Stimulated activated CD4-positive, alpha-beta T cell treated with anti-CD3 and anti-CD28 coated beads, Interleukin-1b, Interleukin-23, amount 100 ng/mL, for 48 hours (primary cell): ENCODE data around the gene RHEX.
"Not testable (repeated sequence)": the region's sequence is repeated elsewhere in the genome, so short reads cannot be mapped to it uniquely, and the experiment has no call there.

ENCODE experiments used
- DNase-seq: peaks from one replicate; pipeline ENCODE4 v3.0.0-alpha.2; 2020

The RHEX gene

GRCh38 chr1:206030714-206031113 is 22.3 kb upstream of the RHEX start:
- peak; percentile 63 for DNase-seq

DNA sequence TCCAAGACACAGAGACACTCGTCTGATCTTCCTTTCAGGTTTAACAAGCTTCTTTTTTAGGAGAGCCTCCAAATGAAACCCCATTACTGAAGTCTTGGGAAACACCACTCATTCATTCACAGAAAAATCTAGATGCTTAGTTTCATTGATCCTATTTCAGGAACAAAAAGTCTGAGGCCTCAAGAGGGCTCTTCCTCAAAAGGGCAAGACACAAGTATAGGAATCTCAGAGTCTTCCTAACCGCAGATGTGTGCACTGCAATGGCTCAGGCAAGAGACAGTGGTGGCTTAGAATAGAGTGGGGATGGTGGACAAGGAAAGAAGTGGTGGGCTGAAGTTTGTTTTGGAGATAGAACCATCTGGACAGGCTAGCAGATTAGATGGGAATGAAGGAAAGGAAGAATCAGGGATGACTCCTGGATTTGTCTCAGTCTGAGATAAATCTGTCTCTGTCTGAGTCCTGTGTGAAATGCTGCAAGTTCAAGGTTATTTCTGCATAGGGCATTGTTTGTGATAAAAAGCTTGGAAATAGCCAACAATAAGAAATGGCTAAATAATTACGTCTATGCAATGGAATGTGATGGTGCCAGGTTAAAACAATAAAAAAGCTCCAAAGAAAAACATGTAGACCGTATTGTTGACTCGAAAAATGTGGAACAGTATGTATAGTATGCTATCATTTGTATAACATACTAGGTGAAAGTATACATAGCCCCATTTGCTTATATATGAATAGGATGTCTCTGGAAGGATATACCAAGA is 20.4 kb upstream of the RHEX start:
- no peak for DNase-seq

GRCh38 chr1:206035027-206035426 is 17.9 kb upstream of the RHEX start:
- DNase-seq: no peak

GRCh38 chr1:206036663-206037455 is 16.1 kb upstream of the RHEX start:
- DNase-seq: no peak

GRCh38 chr1:206037581-206037980 is 15.4 kb upstream of the RHEX start:
- no peak for DNase-seq

DNA sequence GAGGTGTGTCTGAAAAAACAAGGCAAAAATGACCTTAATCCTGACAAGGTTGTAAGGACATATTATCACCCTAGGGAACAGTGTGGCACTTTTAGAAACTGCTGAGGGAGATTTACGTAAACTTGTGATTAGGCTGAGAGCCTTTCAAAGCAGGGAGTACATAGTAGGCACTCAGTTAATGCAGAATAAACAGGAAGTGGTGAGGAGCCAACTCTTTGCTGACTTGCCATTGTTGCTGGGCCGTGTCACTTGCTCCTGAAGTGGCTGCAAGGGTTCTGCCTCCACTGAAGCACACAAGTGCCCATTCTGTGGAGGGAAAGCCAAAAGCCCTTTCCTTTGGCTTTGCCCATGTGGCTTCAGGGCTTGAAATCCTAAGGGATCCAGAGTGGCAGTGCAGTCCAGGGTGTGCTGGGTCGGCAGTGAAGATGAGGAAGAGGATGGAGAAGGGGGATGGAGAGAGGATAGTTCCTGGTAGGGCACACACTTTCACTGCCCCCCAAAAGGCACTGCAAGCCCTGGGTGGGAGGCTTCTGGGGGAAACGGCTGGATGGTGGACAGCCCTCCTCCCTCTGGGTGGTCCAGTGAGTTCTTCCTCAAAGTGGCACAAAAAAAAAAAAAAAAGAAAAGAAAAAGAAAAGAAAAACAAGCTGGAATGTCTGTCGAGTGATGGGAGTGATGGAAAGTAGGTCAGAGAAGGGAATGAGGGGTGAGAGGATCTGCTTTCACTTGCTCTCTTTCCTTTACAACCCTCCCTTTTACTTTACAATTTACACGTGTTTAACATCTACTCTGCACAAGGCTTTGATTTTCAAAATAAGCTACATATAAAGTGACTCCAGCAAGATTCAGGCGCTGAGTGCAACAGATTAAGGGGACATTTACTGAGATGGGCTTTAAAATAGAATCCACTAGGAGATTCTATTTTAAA is 13.7 kb upstream of the RHEX start:
- DNase-seq: no peak

- no peak for DNase-seq
Measured at GRCh38 chr1:206040328-206040727, 12.6 kb upstream of the RHEX start.

DNA sequence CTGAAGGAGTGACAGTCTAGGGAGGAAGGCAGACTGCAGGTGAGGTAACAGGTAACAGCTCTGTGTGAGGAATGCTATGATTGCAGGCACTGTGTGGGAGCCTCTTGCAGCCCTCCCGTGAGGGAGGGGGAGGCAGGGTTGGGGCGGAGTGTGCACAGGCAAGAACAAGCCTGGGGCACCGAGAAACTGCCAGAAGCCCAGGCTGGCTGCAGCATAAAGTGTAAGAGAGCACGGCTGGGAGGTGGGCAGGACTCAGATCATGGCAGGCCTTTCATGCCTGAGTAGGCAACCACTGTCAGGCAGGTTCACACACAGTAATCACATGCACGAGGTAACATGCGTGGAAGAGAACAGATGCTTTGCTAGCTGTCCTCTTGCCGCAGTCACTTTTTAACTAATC is 11.3 kb upstream of the RHEX start:
- no peak for DNase-seq

DNA sequence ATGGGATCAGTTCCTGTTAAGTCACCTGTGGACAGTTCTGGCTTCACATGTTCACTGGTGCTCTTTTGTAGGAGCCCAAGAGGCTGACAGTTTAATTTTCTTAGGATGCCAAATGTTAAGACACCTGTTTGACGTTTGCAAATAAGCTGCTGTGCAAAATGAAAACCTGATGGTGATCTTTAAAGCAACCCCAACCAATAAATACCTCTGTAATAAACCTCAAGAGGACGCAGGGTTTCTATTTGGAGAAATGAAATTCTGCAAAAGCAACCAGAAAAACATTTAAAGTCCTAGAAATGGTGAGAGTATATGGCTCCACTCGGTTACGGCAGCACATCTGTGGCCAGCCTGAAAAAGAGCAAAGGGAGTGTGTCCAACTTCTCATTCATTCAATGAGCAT is 5.7 kb upstream of the RHEX start:
- DNase-seq: no peak

GRCh38 chr1:206048582-206048981 is 4.4 kb upstream of the RHEX start:
- no peak for DNase-seq

DNA sequence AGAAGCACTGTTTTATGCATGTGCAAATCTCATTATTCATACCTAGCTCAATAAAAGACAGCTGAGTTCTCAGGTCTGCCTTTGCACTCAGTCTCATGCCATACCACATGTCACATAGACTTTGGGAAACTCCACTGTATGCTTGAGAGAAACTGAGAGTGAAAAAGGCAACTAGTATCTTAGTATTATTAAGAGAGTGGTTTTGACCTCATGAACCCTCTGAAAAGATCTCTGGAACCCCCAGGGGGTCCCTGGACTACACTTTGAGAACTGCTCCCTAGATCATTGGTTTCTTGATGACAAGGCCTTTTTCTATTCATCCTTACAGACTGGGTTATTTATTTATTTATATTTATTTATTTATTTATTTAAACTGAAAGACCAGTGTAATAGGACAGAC is 3.7 kb upstream of the RHEX start:
- no peak for DNase-seq

DNA sequence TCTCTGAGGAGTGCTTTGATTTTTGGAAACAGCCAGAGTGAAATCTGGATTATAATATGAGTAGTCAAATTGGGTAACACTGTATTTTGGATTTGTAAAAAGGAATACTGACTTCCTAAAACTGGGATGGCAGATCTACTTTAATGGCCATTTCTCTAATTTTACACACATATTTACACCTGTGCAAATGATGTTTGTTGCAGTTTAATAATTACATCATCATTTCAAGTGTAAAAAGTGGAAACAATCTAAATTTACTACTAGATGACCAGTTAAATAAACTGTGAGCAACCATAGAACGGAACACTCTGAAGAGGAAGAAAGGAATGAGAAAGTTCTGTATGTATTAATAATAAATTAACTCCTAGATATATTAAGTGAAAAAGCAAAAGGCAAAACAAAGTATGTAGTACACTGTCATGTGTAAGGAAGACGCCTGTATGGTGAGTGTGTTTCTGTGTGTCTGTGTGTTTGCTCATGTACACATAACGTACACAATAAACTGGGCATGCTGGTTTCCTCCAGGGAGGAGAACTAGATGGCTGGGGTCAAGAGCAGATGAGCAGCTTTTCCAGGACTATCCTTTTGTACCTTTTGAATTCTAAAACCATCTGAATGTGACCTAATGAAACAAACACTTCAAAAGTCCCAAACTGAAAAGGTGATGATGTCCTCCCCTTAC is 2.9 kb upstream of the RHEX start:
- no peak for DNase-seq

GRCh38 chr1:206050655-206051235 is 2.2 kb upstream of the RHEX start:
- DNase-seq: peak; percentile 55

- DNase-seq: not testable (repeated sequence)
Measured at GRCh38 chr1:206052231-206052865, 625 bp upstream of the RHEX start.

DNA sequence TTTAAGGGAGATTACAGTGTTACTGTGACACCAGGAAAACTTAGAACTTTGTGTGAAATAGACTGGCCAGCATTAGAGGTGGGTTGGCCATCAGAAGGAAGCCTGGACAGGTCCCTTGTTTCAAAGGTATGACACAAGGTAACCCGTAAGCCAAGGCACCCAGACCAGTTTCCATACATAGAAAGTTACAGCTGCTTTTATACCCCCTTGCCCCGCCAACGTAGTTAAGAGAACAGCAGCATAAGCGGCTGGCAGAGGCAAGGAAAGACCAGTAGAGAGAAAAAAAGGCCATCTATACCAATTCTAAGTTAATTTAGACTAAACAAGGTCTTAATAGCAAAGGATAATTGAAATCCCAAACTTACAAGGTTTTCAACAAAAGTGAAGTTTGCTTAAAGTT is 643 bp downstream of the RHEX start:
- not testable (repeated sequence) for DNase-seq

DNA sequence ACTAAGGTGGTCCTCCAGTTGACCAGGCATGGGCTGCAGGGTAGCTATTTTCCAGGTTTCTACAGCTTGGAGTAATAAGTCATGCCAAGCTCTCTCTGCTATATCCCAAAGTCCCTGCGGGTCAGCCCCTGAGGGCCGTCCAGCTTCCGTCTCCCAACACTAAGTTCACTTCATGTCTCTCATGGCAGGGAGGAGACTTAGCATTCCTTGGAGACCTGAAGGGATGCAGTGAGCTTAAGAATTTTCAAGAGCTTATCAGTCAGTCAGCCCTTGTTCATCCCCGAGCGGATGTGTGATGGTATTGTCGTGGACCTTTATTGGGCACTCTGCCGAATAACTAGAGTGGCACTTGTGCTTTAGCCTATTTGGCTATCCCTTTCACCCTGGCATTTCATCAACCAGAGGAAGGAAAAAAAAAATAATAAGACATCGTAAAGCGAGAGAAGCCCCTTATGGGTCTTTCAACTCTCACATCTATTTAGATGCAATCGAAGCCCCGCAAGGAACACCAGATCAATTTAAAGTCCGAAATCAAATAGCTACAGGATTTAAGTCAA is 2.2 kb downstream of the RHEX start:
- DNase-seq: not testable (repeated sequence)

DNA sequence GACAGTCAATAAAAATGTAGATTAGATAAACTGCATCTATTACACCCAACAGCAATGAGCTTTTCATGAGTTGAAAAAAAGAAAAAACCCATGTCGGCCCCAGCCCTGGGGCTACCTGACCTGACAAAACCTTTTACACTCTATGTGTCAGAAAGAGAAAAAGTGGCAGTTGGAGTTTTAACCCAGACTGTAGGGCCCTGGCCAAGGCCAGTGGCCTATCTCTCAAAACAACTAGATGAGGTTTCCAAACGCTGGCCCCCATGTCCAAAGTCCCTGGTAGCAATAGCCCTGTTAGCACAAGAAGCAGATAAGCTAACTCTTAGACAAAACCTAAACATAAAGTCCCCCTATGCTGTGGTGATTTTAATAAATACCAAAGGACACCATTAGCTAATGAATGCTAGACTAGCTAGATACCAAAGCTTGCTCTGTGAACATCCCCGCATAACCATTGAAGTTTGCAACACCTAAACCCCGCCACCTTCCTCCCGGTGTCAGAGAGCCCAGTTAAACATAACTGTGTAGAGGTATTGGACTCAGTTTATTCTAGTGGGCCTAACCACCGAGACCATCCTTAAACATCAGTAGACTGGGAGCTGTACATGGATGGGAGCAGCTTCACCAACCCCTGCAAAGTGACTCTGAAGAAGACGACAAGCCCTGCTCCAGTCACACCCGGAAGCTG is 2.8 kb downstream of the RHEX start:
- DNase-seq: not testable (repeated sequence)

DNA sequence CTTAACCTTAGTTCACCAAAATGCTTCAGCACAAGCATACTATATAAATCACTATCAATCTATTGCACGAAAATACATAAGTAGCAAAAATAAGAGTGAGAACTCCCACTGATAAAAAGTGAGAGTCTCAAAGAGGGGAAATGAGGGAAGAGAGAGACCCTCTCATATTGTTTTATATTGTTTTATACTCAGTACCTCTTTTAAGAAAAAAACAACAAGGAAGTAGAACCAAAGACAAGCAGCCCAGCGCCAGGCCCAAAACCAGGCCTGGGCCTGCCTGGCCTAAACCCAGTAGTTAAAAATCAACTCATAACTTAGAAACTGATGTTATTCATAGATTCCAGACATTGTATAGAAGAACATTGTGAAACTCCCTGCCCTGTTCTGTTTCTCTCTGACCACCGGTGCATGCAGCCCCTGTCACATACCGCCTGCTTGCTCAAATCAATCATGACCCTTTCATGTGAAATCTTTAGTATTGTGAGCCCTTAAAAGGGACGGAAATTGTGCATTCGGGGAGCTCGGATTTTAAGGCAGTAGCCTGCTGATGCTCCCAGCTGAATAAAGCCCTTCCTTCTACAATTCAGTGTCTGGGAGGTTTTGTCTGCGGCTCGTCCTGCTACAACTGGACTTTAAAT is 5.4 kb downstream of the RHEX start:
- not testable (repeated sequence) for DNase-seq

DNA sequence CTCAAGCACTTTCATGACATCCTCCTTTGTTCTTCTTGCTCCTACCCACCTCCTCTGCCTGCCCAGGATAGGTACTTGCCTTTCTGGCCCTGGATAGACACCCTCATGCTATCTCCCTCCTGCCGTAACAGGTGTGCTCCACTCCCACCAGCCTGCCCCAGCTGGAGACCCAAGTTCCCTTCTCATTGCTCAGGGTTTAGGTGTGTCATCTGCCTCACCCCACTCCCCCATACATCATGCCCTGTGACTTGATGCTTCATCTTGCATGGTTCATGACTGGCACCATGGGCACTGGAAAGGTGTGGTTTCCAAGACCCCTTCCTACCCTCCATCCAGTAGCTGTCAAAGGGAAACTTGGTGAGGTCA is 5.9 kb downstream of the RHEX start:
- no peak for DNase-seq

GRCh38 chr1:206059355-206059915 is 6.5 kb downstream of the RHEX start:
- no peak for DNase-seq
